Endodermal cell (in vitro differentiated cells): ENCODE results near the gene PPP1R9A. TPM values are rescaled to one million over a fixed set of nuclear protein-coding genes. Genes with fewer than 3 reads are reported as not detected.

Source experiments
- DNase-seq: peaks from one replicate; pipeline ENCODE4 v3.0.0-alpha.2; 2017
- H3K27ac ChIP-seq: 2 replicates; pipeline ENCODE4 v1.5.1; 2013; ENCODE audit warnings: mild to moderate bottlenecking, low read depth, low read length, moderate library complexity
- H3K27me3 ChIP-seq: 2 replicates; pipeline ENCODE4 v1.6.1; 2013; ENCODE audit warnings: mild to moderate bottlenecking, low read length, moderate library complexity; ENCODE audit not compliant: insufficient read depth, control insufficient read depth, poor library complexity, severe bottlenecking
- H3K36me3 ChIP-seq: 2 replicates; pipeline ENCODE4 v1.7.0; 2013; ENCODE audit warnings: mild to moderate bottlenecking, low read length, moderate library complexity; ENCODE audit not compliant: control insufficient read depth, insufficient read depth
- H3K4me1 ChIP-seq: one replicate; pipeline ENCODE4 v1.7.0; 2013; ENCODE audit warnings: low read length; ENCODE audit not compliant: control insufficient read depth, insufficient read depth
- H3K4me3 ChIP-seq: 2 replicates; pipeline ENCODE4 v1.5.1; 2013; ENCODE audit warnings: mild to moderate bottlenecking, low read length, moderate library complexity
- H3K9ac ChIP-seq: 2 replicates; pipeline ENCODE4 v1.6.1; 2013; ENCODE audit warnings: mild to moderate bottlenecking, low read length, moderate library complexity; ENCODE audit not compliant: poor library complexity, severe bottlenecking; ENCODE audit errors: extremely low read depth
- H3K9me3 ChIP-seq: 2 replicates; pipeline ENCODE4 v1.6.1; 2013; ENCODE audit warnings: mild to moderate bottlenecking, low read length, moderate library complexity; ENCODE audit not compliant: control insufficient read depth
- H3K27ac Mint-ChIP-seq: 2 replicates; pipeline ENCODE4 v1.8.0; 2020; ENCODE audit warnings: mixed read lengths
- H3K27me3 Mint-ChIP-seq: 2 replicates; pipeline ENCODE4 v1.8.0; 2021; ENCODE audit warnings: mild to moderate bottlenecking, mixed read lengths; ENCODE audit not compliant: insufficient read depth
- H3K36me3 Mint-ChIP-seq: 2 replicates; pipeline ENCODE4 v1.8.0; 2020; ENCODE audit warnings: low read depth, mixed read lengths
- H3K4me1 Mint-ChIP-seq: 2 replicates; pipeline ENCODE4 v1.8.0; 2020; ENCODE audit warnings: mixed read lengths
- H3K4me3 Mint-ChIP-seq: 2 replicates; pipeline ENCODE4 v1.8.0; 2020; ENCODE audit warnings: mild to moderate bottlenecking, moderate library complexity, mixed read lengths
- H3K9me3 Mint-ChIP-seq: 2 replicates; pipeline ENCODE4 v1.8.0; 2020; ENCODE audit warnings: mild to moderate bottlenecking, mixed read lengths
- WGBS, 2 experiments: methylation state at CpG; one replicate each; pipeline versions ENCODE4 v1.1.5 to v1.1.7; 2013; ENCODE audit warnings: missing lambda C conversion rate in 2 of 2, mixed read lengths in 1 of 2; ENCODE audit not compliant: insufficient coverage in 1 of 2, insufficient read length in 1 of 2; 5-methylcytosine and 5-hydroxymethylcytosine counted together
- total RNA-seq, 2 donors: library from RNA; stranded (reverse); fragmentation: NEBNext Ultra II Directional in 1 of 2; extraction: Animal tissue kit (Norgen Biotek cat#: 25700) in 1 of 2; gene quantifications; 2 replicates in 1 of 2; 3 replicates in 1 of 2; pipeline ENCODE4 v1.2.1, GENCODE V29; 2021
- TF ChIP-seq, protein P1 (sequence below): fragments of 200-600 bp; sonication (generic); conservative IDR thresholded peaks from 2 replicates; pipeline ENCODE4 v1.5.0; 2021; ENCODE audit warnings: antibody characterized with exemption, mild to moderate bottlenecking

Gene PPP1R9A
- total RNA-seq, 2 donors from 2014 or later = 38.7 to 39.4 TPM

DNA sequence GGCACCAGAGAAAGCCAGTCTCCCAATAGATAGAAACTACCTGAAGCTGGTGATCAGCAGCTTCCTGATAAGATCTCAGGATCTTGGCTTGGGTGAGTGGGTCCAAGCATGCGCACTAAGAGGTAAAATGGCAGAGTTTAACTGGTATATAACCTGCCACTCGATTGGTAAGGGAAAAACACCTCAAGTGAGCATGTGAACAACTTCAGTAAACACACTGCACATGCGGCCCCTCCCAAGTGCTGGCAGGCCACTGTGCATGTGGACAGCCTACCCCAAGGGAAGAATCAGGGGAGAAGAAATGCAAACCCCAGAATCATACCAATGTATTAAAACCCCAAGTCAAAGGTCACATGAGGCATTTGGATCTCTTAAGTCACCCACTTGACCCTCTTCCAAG, 434.6 kb downstream of the PPP1R9A start:
- Mint-ChIP-seq H3K36me3 (no peaks in the 10 kb centered on the region), H3K27me3 (no peaks in the 10 kb centered on the region)
- no peak overlapping the region for H3K9ac ChIP-seq

DNA sequence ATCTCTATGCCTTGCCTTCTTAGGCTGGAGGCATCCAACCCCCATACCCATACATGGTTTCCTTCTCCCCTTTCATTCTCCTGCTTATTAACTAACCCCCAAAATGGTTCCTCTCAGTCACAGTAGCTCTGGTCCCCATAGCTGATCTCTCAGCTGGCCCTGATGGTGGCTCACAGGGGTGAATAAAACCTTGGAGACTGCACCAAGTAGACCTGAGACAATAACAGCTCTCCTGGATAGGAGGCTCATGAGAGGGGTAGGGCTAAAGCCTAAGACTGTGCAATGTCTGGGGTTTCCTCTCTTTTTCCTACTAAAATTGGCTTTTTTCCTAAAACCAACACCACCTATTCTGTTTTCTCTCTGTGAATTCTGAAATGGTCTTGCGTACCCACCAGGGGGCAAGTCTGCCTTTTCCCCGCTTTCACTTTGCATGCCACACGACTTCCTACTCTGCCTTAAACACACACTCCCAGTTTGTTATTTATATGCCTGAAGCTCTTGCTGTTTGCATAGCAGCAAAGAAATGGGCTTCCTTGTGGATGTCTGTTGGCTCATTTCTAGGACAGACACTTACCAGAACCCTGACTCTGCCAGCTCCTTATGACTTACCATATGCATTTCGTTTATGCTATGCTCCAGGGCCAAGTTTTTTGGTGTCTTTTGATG, 435.4 kb downstream of the PPP1R9A start:
- DNase-seq = peak; percentile 72
- peaks cover under 1% of the 10 kb centered on the region for H3K9me3 Mint-ChIP-seq
- no peaks in the 10 kb centered on the region for H3K9me3 ChIP-seq
- H3K36me3 Mint-ChIP-seq = no peaks in the 10 kb centered on the region
- TF ChIP-seq, protein P1, sequence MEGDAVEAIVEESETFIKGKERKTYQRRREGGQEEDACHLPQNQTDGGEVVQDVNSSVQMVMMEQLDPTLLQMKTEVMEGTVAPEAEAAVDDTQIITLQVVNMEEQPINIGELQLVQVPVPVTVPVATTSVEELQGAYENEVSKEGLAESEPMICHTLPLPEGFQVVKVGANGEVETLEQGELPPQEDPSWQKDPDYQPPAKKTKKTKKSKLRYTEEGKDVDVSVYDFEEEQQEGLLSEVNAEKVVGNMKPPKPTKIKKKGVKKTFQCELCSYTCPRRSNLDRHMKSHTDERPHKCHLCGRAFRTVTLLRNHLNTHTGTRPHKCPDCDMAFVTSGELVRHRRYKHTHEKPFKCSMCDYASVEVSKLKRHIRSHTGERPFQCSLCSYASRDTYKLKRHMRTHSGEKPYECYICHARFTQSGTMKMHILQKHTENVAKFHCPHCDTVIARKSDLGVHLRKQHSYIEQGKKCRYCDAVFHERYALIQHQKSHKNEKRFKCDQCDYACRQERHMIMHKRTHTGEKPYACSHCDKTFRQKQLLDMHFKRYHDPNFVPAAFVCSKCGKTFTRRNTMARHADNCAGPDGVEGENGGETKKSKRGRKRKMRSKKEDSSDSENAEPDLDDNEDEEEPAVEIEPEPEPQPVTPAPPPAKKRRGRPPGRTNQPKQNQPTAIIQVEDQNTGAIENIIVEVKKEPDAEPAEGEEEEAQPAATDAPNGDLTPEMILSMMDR = peak; percentile 68
- no peak overlapping the region for H3K4me3 Mint-ChIP-seq
- H3K27ac ChIP-seq = no peak overlapping the region
- H3K36me3 ChIP-seq = no peaks in the 10 kb centered on the region
- H3K27me3 ChIP-seq = no peaks in the 10 kb centered on the region
- H3K27ac Mint-ChIP-seq = no peak overlapping the region
- H3K4me1 Mint-ChIP-seq = peaks cover 11% of the 10 kb centered on the region
- H3K4me1 ChIP-seq = no peaks in the 10 kb centered on the region
- no peak overlapping the region for H3K9ac ChIP-seq
- no peak overlapping the region for H3K4me3 ChIP-seq
- 51 to 56% methylated on average over 3 to 4 of the region's 4 CpGs for WGBS, 2 experiments
- no peaks in the 10 kb centered on the region for H3K27me3 Mint-ChIP-seq

More for the DNA sequence above, 434.6 kb downstream of the PPP1R9A start:
- H3K27ac ChIP-seq = no peak overlapping the region
- no peak overlapping the region for H3K4me3 ChIP-seq
- no peaks in the 10 kb centered on the region for H3K9me3 ChIP-seq
- Mint-ChIP-seq H3K27ac (no peak overlapping the region), H3K9me3 (peaks cover 4% of the 10 kb centered on the region), H3K4me3 (no peak overlapping the region), H3K4me1 (peaks cover 11% of the 10 kb centered on the region)
- no peaks in the 10 kb centered on the region for H3K4me1 ChIP-seq
- H3K36me3 ChIP-seq = no peaks in the 10 kb centered on the region
- 88 to 100% methylated on average over 3 of the region's 3 CpGs for whole genome bisulfite sequencing, 2 experiments
- TF ChIP-seq, protein P1 = no peak
- no peak for DNase-seq
- no peaks in the 10 kb centered on the region for H3K27me3 ChIP-seq
